Transverse colon (tissue), 4 donors: ENCODE data around the gene NFIA.

ENCODE experiments used
- CTCF ChIP-seq, 5 experiments: fragments of 200-600 bp in 3 of 5; fragments of 450-650 bp in 2 of 5; sonication (generic) in 3 of 5; IDR thresholded peaks; 1 replicate in 2 of 5; 2 replicates in 3 of 5; pipeline ENCODE4 v1.5.1; 2016 to 2017; ENCODE audit warnings: antibody characterized with exemption in 5 of 5, inconsistent platforms in 3 of 5, mild to moderate bottlenecking in 2 of 5, moderate library complexity in 1 of 5
- POLR2A ChIP-seq: fragments of 450-650 bp; IDR thresholded peaks from one replicate; pipeline ENCODE4 v1.6.1; 2016; ENCODE audit warnings: antibody characterized with exemption, mild to moderate bottlenecking, moderate library complexity
- POLR2AphosphoS5 ChIP-seq, 3 donors: sonication (generic); formaldehyde crosslinking; IDR thresholded peaks; one replicate each; pipeline ENCODE4 v1.6.1; 2016; ENCODE audit warnings: antibody characterized with exemption in 3 of 3

- no peak for TF ChIP-seq CTCF (IDR thresholded peaks at IDR 0.05)
- no peak for TF ChIP-seq POLR2A
- no peak for TF ChIP-seq POLR2AphosphoS5 (IDR thresholded peaks at IDR 0.05)
Measured at GRCh38 chr1:61224609-61225008, 142.2 kb downstream of the NFIA start.
